Endothelial cell of hepatic sinusoid (primary cell): ENCODE measurements around the gene CSMD2.
"Not testable (repeated sequence)": the region's sequence is repeated elsewhere in the genome, so short reads cannot be mapped to it uniquely, and the experiment has no call there.

Experiments
- in situ Hi-C: cut with HindIII; loops from 2 replicates; pipeline ENCODE4 v1.10.0; 2017; ENCODE audit warnings: low sequenced_read_pairs

The CSMD2 gene

DNA sequence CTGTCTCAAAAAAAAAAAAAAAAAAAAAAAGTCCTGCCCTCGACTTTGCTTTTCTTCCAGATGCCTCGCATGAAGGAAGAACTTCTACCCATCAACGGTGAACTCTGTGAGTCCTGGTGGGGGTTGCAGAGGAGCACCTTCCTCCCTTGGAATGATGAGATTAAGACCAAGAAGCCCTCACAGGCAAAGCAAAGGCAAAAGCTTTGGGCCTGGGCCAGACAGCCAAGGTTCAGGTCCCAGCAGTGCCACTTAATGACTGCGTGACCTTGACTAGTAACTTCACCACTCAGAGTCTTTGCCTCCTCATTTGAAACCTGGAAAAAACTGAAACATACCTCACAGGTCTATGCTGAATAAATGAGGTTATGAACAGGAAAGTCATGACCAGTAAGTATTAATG, 637.1 kb downstream of the CSMD2 start:
- in situ Hi-C loops, result loop anchor here (5.0 kb wide), 1 partner anchor 34 kb away; no protein-coding TSS in a partner anchor

GRCh38 chr1:33524586-33524985, 640.4 kb downstream of the CSMD2 start:
- in situ Hi-C loops, result no loop called here

DNA sequence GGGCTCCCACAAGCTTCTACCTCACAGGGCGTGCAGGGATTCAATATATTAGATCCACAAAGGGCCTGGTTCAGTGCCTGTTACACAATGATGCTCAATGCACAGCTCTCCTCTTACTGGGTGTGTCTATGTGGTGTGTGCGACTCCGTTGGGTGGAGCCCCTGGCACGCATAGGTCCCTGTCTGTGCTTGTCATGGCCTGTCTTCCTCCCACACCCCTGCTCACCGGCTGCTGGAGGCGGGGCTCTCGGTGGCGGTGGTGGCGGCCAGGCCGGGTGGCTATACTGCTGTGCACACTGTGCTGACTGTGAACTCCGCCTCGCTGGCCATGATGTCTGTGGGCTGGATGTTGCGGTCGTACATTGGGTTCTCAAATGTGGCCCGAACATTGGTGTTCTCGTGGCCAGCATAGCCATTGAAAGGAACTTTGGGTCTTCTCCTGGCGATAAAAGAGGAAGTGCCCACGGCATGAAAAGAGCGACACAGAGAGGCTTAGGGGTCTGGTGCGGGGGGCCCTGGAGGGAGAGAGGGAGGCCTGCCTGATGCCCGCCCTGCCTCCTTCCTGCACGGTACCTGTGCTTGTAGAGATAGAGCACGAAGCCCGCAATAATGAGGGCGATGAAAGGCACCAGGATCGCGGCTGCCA, 645.7 kb downstream of the CSMD2 start:
- in situ Hi-C loops, result no loop called here

DNA sequence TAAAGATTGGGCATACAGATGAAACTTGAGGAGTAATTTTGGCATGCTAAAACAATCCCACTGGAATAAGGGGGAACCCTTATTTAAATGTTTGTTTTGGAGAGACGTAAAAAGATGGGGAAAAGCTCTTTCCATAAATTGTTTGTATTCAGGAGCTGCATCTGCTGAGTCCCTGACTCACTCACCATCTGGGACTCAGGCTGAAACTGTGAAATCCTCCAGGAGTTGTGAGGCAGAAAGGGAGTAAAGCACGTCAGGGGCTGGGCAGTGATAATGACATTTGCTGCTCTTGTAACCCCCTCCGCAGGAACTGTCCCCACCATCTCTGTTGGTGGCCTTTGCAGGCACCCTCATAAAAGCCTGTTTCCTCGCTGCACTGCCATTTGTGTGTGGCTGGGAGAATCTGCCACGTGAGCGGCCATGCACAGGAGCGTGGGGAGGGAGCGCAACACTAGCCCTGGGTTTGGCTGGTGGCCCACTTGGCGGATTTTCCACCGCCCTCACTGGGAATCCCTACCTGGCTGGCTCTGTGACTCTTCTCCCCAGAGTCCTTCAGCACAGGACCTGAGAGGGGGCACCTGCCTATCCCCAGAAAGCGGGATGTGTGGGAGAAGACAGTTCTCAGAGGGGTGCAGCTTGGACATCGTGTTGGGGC, 647.3 kb downstream of the CSMD2 start:
- in situ Hi-C loops, result no loop called here

DNA sequence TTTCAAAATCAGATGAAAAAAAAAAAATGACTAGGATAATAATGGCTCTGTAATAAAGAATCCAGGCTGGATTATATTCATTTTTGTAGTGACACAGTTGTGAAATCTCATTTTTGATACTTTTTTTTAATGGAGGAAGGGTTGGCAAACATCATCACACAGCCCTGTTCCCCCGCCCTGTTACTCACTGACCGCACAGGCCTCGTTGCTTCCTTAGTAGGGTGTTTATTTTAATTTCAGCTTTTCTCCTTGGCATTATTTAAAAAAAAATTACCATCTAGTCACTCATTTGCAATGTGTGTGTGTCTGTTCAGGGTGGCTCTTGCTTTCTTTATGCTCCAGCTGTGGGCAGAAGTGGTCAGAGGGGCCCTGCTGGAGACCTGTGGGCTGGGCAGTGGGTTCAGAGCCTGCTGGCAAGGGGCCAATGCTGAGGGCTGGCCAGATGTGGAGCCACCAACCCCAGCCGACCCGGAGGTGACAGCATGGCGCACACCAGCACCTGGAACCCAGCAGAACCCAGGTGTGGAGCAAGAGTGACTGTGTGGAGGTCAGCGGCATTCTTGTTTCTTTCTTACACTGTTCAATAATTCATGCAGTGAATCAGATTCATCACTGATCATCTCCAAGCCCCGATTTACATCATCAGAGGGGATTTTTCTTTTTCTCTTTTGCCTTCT, 648.0 kb downstream of the CSMD2 start:
- in situ Hi-C loops, result no loop called here

- in situ Hi-C loops, result no loop called here
Measured at GRCh38 chr1:33516428-33516827, 648.6 kb downstream of the CSMD2 start.

- in situ Hi-C loops, result no loop called here
Measured at GRCh38 chr1:33515607-33516006, 649.4 kb downstream of the CSMD2 start.

DNA sequence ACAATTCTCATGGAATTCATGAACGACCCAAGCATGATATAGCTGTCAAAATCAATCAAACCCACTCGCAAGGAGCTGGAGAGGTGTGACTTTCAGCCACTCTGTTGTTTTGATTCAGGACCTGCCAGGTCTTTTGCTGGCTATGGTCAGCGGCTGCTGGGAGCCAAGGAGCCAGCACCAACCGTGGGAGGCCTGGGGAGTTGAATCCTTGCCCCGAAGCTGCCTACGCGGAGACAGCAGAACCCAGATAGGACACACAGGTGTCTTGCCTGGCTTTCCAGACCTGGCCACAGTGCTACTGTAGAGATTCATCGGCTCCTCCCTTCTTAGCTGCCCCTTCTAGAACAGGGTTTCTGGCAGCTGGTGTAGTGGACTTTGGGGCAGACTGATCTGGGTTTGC, 649.9 kb downstream of the CSMD2 start:
- in situ Hi-C loops, result no loop called here

GRCh38 chr1:33512226-33513011, 652.6 kb downstream of the CSMD2 start:
- in situ Hi-C loops, result no loop called here

GRCh38 chr1:33509276-33509675, 655.8 kb downstream of the CSMD2 start:
- in situ Hi-C loops, result not testable (repeated sequence)

GRCh38 chr1:33508151-33508550, 656.9 kb downstream of the CSMD2 start:
- in situ Hi-C loops, result no loop called here

DNA sequence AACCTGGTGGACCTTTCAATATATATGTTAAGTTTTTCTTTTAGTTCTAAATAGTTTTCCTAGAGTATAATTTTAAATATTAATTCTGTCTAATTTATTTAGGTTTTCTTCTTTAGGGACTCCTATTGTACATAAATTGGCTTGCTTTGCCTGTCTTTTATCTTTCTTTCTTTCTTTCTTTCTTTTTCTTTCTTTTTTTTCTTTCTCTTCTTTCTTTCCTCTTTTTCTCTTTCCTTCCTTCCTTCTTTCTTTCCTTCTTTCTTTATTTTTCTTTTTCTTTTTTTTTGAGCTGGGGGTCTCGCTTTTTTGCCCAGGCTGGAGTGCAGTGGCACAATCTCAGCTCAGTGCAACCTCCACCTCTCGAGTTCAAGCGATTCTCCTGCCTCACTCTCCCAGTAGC, 657.4 kb downstream of the CSMD2 start:
- in situ Hi-C loops, result no loop called here

DNA sequence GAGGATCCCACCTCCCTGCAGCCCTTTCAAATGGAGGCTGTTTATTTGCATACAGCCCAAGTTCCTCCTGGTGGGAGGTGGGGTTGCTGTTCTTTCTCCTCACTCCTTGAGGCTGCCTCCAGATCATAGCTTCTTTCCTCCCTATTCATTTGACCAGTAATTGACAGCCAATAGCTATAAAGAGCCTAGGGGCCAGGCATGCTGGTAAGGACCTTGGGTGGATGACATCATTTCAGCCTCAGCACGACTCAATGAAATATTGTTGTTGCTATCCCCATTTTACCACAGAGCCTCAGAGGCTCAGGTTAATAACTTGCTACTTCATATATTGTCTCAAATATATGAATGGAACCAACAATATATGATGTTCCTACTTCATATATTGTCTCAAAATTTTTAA, 661.5 kb downstream of the CSMD2 start:
- in situ Hi-C loops, result no loop called here

DNA sequence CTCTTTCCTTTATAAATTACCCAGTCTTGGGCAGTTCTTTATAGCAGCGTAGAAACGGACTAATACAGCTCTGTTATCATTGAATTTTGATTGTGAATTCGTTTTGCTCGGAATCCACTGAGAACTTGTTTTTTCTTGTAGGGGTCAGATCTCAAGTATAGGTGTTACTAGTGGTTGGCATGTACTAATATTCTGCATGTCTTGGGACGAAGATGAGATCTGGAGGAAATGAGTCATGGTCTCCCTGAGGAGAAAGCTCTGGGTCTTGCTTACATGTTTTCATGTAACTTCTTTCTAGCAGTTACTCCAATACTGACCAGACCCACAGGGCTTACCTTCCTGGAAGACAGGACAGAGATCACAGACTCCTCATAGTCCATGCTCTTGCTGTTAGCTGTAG, 662.3 kb downstream of the CSMD2 start:
- in situ Hi-C loops, result no loop called here

- in situ Hi-C loops, result no loop called here
Measured at GRCh38 chr1:33501774-33502173, 663.3 kb downstream of the CSMD2 start.

DNA sequence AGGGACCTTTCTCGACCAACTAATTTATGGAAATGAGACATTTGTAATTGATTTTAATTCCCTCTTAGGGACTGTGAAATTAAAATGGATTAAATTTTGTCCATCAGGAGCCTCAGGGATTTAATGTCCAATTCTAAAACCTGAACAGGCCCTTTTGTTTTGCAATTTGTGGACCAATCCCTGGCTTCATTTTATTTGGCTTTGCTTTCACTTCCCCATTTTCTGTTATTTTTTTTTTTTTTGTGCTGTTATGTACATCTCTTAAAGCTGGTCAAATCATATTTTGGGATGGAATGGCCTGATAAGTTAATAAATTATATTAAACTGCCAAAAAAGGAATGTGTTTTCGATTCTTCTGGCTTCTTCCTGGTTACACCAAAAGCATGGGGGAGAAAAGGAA, 663.7 kb downstream of the CSMD2 start:
- in situ Hi-C loops, result no loop called here

- in situ Hi-C loops, result no loop called here
Measured at GRCh38 chr1:33500547-33500946, 664.5 kb downstream of the CSMD2 start.

DNA sequence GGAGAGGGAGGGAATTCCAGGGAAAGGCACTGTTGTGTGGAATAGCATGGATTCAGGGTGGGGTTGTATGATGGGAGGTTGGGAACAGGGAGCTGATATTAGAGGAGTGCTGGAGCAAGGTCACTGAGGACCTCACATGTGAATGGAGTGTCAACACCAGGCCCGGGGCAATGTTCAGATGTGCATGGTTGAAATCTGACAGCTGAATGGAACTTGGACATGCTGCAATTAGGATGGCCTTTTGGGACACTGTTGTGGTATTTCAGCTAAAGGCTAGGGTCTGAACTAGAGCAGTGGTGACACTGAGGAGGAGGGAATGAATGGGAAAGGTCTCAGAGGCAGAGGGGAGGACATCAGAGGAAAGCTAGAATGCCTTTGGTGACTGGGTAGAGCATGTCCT, 667.6 kb downstream of the CSMD2 start:
- in situ Hi-C loops, result no loop called here

DNA sequence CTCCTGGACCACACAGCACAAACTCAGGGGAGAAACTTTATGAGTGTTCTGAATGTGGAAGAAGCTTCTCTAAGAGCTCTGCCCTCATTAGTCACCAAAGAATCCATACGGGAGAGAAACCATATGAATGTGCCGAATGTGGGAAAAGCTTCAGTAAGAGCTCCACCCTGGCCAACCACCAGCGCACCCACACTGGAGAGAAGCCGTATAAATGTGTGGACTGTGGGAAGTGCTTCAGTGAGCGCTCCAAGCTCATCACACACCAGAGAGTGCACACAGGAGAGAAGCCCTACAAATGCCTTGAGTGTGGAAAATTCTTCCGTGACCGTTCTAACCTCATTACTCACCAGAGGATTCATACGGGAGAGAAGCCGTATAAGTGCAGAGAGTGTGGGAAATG, 670.1 kb downstream of the CSMD2 start:
- in situ Hi-C loops, result no loop called here

GRCh38 chr1:33488624-33489023, 676.4 kb downstream of the CSMD2 start:
- in situ Hi-C loops, result no loop called here

DNA sequence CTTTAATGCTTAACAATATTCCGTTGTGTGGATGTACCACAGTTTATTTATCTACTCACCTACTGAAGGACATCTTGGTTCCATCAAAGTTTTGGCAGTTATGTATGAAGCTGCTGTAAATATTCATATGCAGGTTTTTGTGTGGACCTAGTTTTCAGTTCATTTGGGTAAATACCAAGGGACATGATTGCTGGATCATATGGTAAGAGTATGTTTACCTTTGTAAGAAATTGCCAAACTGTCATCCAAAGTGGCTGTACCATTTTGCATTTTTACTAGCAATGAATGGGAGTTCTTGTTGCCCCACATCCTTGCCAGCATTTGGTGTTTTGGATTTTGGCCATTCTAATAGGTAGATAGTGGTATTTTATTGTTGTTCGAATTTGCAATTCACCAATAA, 682.6 kb downstream of the CSMD2 start:
- in situ Hi-C loops, result no loop called here
